Urinary bladder (tissue), 4 donors: ENCODE measurements around the gene DENND1C. TPM values are rescaled to one million over a fixed set of nuclear protein-coding genes. Genes with fewer than 3 reads are reported as not detected.

Source experiments
- DNase-seq: peaks from one replicate; pipeline ENCODE4 v3.0.0-alpha.2; 2015; ENCODE audit errors: extremely low spot score
- H3K27ac ChIP-seq: one replicate; pipeline ENCODE4 v1.5.1; 2013; ENCODE audit warnings: low read depth, mild to moderate bottlenecking, moderate library complexity
- H3K36me3 ChIP-seq: one replicate; pipeline ENCODE4 v1.6.1; 2013; ENCODE audit warnings: mild to moderate bottlenecking, moderate library complexity; ENCODE audit not compliant: insufficient read depth
- H3K4me1 ChIP-seq: one replicate; pipeline ENCODE4 v1.6.1; 2013; ENCODE audit warnings: mild to moderate bottlenecking, moderate library complexity; ENCODE audit not compliant: insufficient read depth
- H3K4me3 ChIP-seq: one replicate; pipeline ENCODE4 v1.5.1; 2013; ENCODE audit warnings: low read depth, low read length
- WGBS: extraction: QIAGEN DNeasy Blood & Tissue Kit; methylation state at CpG from one replicate; pipeline ENCODE4 v1.1.7; 2013; 5-methylcytosine and 5-hydroxymethylcytosine counted together
- polyA plus RNA-seq: library from polyadenylated mRNA; stranded (reverse); fragments of 200-250 nt; gene quantifications from one replicate; pipeline ENCODE4 v1.2.3, GENCODE V29; 2013
- total RNA-seq: library from RNA; depleted of rRNA; stranded (reverse); fragments of >200 nt; gene quantifications from one replicate; pipeline ENCODE4 v1.2.3, GENCODE V29; 2014
- donor health status: healthy with polysubstance abuse.
- donor health status: healthy.

DENND1C gene
- total and polyA plus RNA-seq, 2 donors = 0.63 to 1.4 TPM

- no peaks in the 10 kb centered on the region for H3K36me3 ChIP-seq
- no peak for DNase-seq
- 65% methylated on average over 17 of the region's 17 CpGs for WGBS
- no peak overlapping the region for H3K4me3 ChIP-seq
- H3K27ac ChIP-seq = no peak overlapping the region
- peaks cover 2% of the 10 kb centered on the region for H3K4me1 ChIP-seq
Measured at GRCh38 chr19:6499052-6499790, 17.6 kb upstream of the DENND1C start.

- no peak overlapping the region for H3K27ac ChIP-seq
- H3K4me1 ChIP-seq = peaks cover 2% of the 10 kb centered on the region
- no peak overlapping the region for H3K4me3 ChIP-seq
- DNase-seq = no peak
- WGBS = 75% methylated on average over 7 of the region's 7 CpGs
- no peaks in the 10 kb centered on the region for H3K36me3 ChIP-seq
Measured at GRCh38 chr19:6498294-6499036, 16.9 kb upstream of the DENND1C start.

GRCh38 chr19:6495947-6496346 is 14.4 kb upstream of the DENND1C start:
- Histone ChIP-seq H3K4me3 (no peak overlapping the region), H3K36me3 (no peaks in the 10 kb centered on the region), H3K4me1 (no peaks in the 10 kb centered on the region), H3K27ac (no peak overlapping the region)
- WGBS = 97% methylated on average over 19 of the region's 19 CpGs
- DNase-seq = no peak

GRCh38 chr19:6494438-6495036 is 12.9 kb upstream of the DENND1C start:
- WGBS = 80% methylated on average over 8 of the region's 8 CpGs
- H3K27ac ChIP-seq = no peak overlapping the region
- no peak overlapping the region for H3K4me3 ChIP-seq
- DNase-seq = no peak
- H3K4me1 ChIP-seq = no peaks in the 10 kb centered on the region
- H3K36me3 ChIP-seq = no peaks in the 10 kb centered on the region

DNA sequence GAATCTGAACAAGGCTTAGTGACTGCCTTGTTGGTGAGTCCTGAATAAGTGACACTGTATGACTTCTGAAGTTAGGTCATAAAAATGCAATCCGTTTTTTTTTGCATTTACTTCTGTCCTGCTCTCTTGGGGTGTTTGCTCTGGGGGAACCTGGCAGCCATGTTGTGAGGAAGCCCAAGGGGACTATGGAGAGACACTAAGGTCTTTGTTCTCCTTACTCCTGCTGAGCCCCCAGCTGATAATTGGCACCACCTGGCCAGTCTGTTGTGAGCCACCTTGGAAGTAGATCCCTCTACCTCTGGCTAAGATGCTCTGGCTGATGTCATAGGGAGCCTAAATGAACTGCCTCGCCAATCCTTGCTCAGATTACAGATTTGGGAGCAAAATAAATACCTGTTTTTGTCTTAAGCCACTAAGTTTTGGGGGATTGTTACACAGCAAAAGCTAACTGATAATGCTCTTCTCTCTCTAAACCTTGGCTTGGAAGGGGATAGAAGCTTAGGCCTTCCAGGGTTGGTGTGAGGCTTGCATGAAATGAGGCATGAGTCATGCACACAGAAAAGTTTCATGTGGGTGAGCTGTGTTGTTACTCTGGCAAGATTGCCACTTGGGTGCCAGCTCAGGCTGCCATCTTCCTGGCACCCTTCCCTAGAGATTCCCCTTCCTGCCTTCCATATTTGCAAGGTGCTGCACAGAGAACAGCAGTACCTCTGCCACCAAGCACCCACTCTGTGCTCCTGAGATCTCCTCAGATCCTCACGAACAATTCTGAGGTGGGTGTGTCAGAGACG is 10.4 kb upstream of the DENND1C start:
- no peak for DNase-seq
- Histone ChIP-seq H3K4me1 (no peaks in the 10 kb centered on the region), H3K36me3 (no peaks in the 10 kb centered on the region), H3K4me3 (no peak overlapping the region), H3K27ac (no peak overlapping the region)
- WGBS = 76% methylated on average over 4 of the region's 4 CpGs

GRCh38 chr19:6490134-6490533 is 8.5 kb upstream of the DENND1C start:
- Histone ChIP-seq H3K4me3 (no peak overlapping the region), H3K36me3 (no peaks in the 10 kb centered on the region), H3K27ac (no peak overlapping the region), H3K4me1 (no peaks in the 10 kb centered on the region)
- 80% methylated on average over 2 of the region's 2 CpGs for WGBS
- DNase-seq = no peak

DNA sequence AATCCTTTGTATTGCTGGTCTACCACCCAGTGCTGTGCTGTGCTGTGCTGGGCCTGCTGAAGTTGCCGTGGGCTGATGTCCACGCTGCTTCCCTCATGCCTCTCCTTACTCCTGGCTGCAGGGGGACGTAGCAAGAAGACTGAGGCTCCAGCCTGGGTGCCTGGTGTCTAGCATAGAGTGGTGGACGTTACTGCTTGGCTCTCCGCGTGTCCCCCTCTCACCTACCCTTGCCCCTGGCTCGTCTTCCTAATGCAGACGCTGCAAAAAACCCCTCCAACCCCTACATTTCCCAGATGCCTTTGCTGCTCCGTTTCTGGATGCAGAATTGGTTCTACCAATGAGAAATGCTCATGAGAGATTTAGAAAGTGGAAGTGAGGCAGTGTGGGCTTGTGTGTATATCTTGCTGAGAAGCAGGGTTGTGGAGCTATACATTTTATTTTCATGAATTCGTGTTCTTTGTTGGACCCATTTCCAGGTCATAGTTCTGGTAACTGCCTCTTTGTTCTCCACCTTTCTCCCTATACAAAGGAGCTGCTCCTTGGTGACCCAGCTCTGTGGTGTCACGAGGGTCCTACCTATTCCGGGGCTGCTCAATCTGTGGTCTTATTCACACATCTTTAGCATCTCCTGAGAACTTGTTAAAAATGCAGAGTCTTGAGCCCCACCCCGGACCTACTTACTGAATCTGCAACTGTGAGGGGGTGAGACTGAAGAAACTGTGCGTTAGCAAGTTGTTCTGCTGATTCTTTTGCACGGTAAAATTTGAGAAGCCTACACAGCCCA is 7.9 kb upstream of the DENND1C start:
- Histone ChIP-seq H3K27ac (no peak overlapping the region), H3K4me1 (no peaks in the 10 kb centered on the region), H3K36me3 (no peaks in the 10 kb centered on the region), H3K4me3 (no peak overlapping the region)
- 58% methylated on average over 15 of the region's 15 CpGs for WGBS
- DNase-seq = no peak

DNA sequence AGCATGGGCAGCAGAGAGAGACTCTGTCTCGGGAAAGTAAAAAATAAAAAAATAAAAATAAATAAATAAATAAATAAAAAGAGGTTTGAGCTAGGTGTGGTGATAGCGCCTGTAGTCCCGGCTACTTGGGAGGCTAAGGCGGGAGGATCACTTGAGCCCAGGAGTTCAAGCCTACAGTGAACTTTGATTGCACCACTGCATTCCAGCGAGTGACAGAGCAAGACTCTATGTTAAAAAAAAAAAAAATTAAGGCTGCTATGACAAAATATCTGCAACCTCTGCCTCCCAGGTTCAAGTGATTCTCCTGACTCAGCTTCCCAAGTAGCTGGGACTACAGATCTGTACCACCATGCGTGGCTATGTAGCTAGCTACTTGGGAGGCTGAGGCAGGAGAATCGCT is 3.2 kb upstream of the DENND1C start:
- WGBS = 91% methylated on average over 7 of the region's 7 CpGs
- H3K36me3 ChIP-seq = no peaks in the 10 kb centered on the region
- no peaks in the 10 kb centered on the region for H3K4me1 ChIP-seq
- H3K27ac ChIP-seq = no peak overlapping the region
- no peak for DNase-seq
- H3K4me3 ChIP-seq = no peak overlapping the region

- H3K27ac ChIP-seq = no peak overlapping the region
- no peaks in the 10 kb centered on the region for H3K4me1 ChIP-seq
- no peak for DNase-seq
- H3K4me3 ChIP-seq = no peak overlapping the region
- H3K36me3 ChIP-seq = no peaks in the 10 kb centered on the region
- 84% methylated on average over 8 of the region's 8 CpGs for WGBS
Measured at GRCh38 chr19:6484230-6484629, 2.6 kb upstream of the DENND1C start.

GRCh38 chr19:6483235-6483634 is 1.6 kb upstream of the DENND1C start:
- Histone ChIP-seq H3K4me1 (no peaks in the 10 kb centered on the region), H3K27ac (no peak overlapping the region), H3K4me3 (no peak overlapping the region), H3K36me3 (no peaks in the 10 kb centered on the region)
- no peak for DNase-seq
- 30% methylated on average over 3 of the region's 3 CpGs for WGBS

- 97% methylated on average over 8 of the region's 8 CpGs for WGBS
- Histone ChIP-seq H3K4me3 (no peak overlapping the region), H3K27ac (no peak overlapping the region), H3K36me3 (no peaks in the 10 kb centered on the region), H3K4me1 (no peaks in the 10 kb centered on the region)
- no peak for DNase-seq
Measured at GRCh38 chr19:6482343-6482686, 728 bp upstream of the DENND1C start.

GRCh38 chr19:6480848-6481415 is 655 bp downstream of the DENND1C start:
- peak overlapping the region; percentile 19 for H3K4me3 ChIP-seq
- WGBS = 75% methylated on average over 10 of the region's 10 CpGs
- H3K36me3 ChIP-seq = no peaks in the 10 kb centered on the region
- H3K4me1 ChIP-seq = no peaks in the 10 kb centered on the region
- DNase-seq = no peak
- no peak overlapping the region for H3K27ac ChIP-seq
